Measurements from ENCODE around the gene CRB2. TPM values are rescaled to one million over a fixed set of nuclear protein-coding genes. Genes with fewer than 3 reads are reported as not detected.

The CRB2 gene
- polyA plus RNA-seq, 4 donors, result 0.06 to 0.47 TPM; not detected in 2

GRCh38 chr9:123318202-123318601 lies 37.8 kb upstream of the CRB2 start:
- no peak for FAIRE-seq
- H3K27ac ChIP-seq (ENCODE audit: low read depth in 1 of 3, low read length in 2 of 3), result no peak overlapping the region
- no peak overlapping the region for H3K4me3 ChIP-seq (ENCODE audit: low read depth in 1 of 3, low read length in 3 of 3)
- H3K27me3 ChIP-seq (ENCODE audit: control insufficient read depth in 3 of 3, insufficient read depth in 3 of 3, low read length in 3 of 3), result peaks cover 0 to 5% (median 0%) of the 10 kb centered on the region in 3 donors
- no peak for DNase-seq
- peaks cover 0 to 4% of the 10 kb centered on the region in 2 donors for H3K9me3 ChIP-seq (ENCODE audit: control insufficient read depth in 2 of 2, insufficient read depth in 1 of 2, low read depth in 1 of 2, low read length in 1 of 2)
- H3K4me1 ChIP-seq (ENCODE audit: control insufficient read depth in 3 of 3, insufficient read depth in 2 of 3, low read depth in 1 of 3, low read length in 2 of 3), result no peaks in the 10 kb centered on the region
- 57 to 61% (median 57%) methylated on average over 7 of the region's 7 CpGs for WGBS, 3 donors
- H3K36me3 ChIP-seq (ENCODE audit: control insufficient read depth in 3 of 3, insufficient read depth in 2 of 3, low read depth in 1 of 3, low read length in 3 of 3), result no peaks in the 10 kb centered on the region

GRCh38 chr9:123318961-123319421 lies 37.0 kb upstream of the CRB2 start:
- Histone ChIP-seq H3K27ac (ENCODE audit: low read depth in 1 of 3, low read length in 2 of 3) (no peak overlapping the region), H3K4me1 (ENCODE audit: control insufficient read depth in 3 of 3, insufficient read depth in 2 of 3, low read depth in 1 of 3, low read length in 2 of 3) (no peaks in the 10 kb centered on the region), H3K9me3 (ENCODE audit: control insufficient read depth in 2 of 2, insufficient read depth in 1 of 2, low read depth in 1 of 2, low read length in 1 of 2) (peaks cover 0 to 4% of the 10 kb centered on the region in 2 donors), H3K4me3 (ENCODE audit: low read depth in 1 of 3, low read length in 3 of 3) (no peak overlapping the region), H3K27me3 (ENCODE audit: control insufficient read depth in 3 of 3, insufficient read depth in 3 of 3, low read length in 3 of 3) (peaks cover 0 to 5% (median 0%) of the 10 kb centered on the region in 3 donors), H3K36me3 (ENCODE audit: control insufficient read depth in 3 of 3, insufficient read depth in 2 of 3, low read depth in 1 of 3, low read length in 3 of 3) (no peaks in the 10 kb centered on the region)
- 78 to 93% (median 84%) methylated on average over 7 of the region's 7 CpGs for WGBS, 3 donors
- FAIRE-seq (no peak), DNase-seq (no peak)

- Histone ChIP-seq H3K4me1 (ENCODE audit: control insufficient read depth in 3 of 3, insufficient read depth in 2 of 3, low read depth in 1 of 3, low read length in 2 of 3) (no peaks in the 10 kb centered on the region), H3K9me3 (ENCODE audit: control insufficient read depth in 2 of 2, insufficient read depth in 1 of 2, low read depth in 1 of 2, low read length in 1 of 2) (peaks cover 0 to 4% of the 10 kb centered on the region in 2 donors), H3K36me3 (ENCODE audit: control insufficient read depth in 3 of 3, insufficient read depth in 2 of 3, low read depth in 1 of 3, low read length in 3 of 3) (no peaks in the 10 kb centered on the region), H3K4me3 (ENCODE audit: low read depth in 1 of 3, low read length in 3 of 3) (no peak overlapping the region), H3K27ac (ENCODE audit: low read depth in 1 of 3, low read length in 2 of 3) (no peak overlapping the region), H3K27me3 (ENCODE audit: control insufficient read depth in 3 of 3, insufficient read depth in 3 of 3, low read length in 3 of 3) (peaks cover 0 to 7% (median 0%) of the 10 kb centered on the region in 3 donors)
- WGBS, 3 donors, result 90 to 92% (median 91%) methylated on average over 14 of the region's 14 CpGs
- DNase-seq (no peak), FAIRE-seq (no peak)
Observed at GRCh38 chr9:123319541-123320339, 36.3 kb upstream of the CRB2 start.

GRCh38 chr9:123320814-123321213 lies 35.2 kb upstream of the CRB2 start:
- FAIRE-seq (no peak), DNase-seq (no peak)
- no peaks in the 10 kb centered on the region for H3K4me1 ChIP-seq (ENCODE audit: control insufficient read depth in 3 of 3, insufficient read depth in 2 of 3, low read depth in 1 of 3, low read length in 2 of 3)
- H3K4me3 ChIP-seq (ENCODE audit: low read depth in 1 of 3, low read length in 3 of 3), result no peak overlapping the region
- H3K9me3 ChIP-seq (ENCODE audit: control insufficient read depth in 2 of 2, insufficient read depth in 1 of 2, low read depth in 1 of 2, low read length in 1 of 2), result peaks cover 0 to 4% of the 10 kb centered on the region in 2 donors
- peaks cover 0 to 7% (median 0%) of the 10 kb centered on the region in 3 donors for H3K27me3 ChIP-seq (ENCODE audit: control insufficient read depth in 3 of 3, insufficient read depth in 3 of 3, low read length in 3 of 3)
- 71 to 88% (median 73%) methylated on average over 5 of the region's 5 CpGs for WGBS, 3 donors
- no peaks in the 10 kb centered on the region for H3K36me3 ChIP-seq (ENCODE audit: control insufficient read depth in 3 of 3, insufficient read depth in 2 of 3, low read depth in 1 of 3, low read length in 3 of 3)
- no peak overlapping the region for H3K27ac ChIP-seq (ENCODE audit: low read depth in 1 of 3, low read length in 2 of 3)

GRCh38 chr9:123321616-123322272 lies 34.3 kb upstream of the CRB2 start:
- peaks cover 0 to 4% of the 10 kb centered on the region in 2 donors for H3K9me3 ChIP-seq (ENCODE audit: control insufficient read depth in 2 of 2, insufficient read depth in 1 of 2, low read depth in 1 of 2, low read length in 1 of 2)
- no peaks in the 10 kb centered on the region for H3K36me3 ChIP-seq (ENCODE audit: control insufficient read depth in 3 of 3, insufficient read depth in 2 of 3, low read depth in 1 of 3, low read length in 3 of 3)
- FAIRE-seq, result no peak
- no peak for DNase-seq
- 91 to 94% (median 91%) methylated on average over 7 of the region's 7 CpGs for WGBS, 3 donors
- H3K4me1 ChIP-seq (ENCODE audit: control insufficient read depth in 3 of 3, insufficient read depth in 2 of 3, low read depth in 1 of 3, low read length in 2 of 3), result no peaks in the 10 kb centered on the region
- no peak overlapping the region for H3K27ac ChIP-seq (ENCODE audit: low read depth in 1 of 3, low read length in 2 of 3)
- H3K4me3 ChIP-seq (ENCODE audit: low read depth in 1 of 3, low read length in 3 of 3), result no peak overlapping the region
- H3K27me3 ChIP-seq (ENCODE audit: control insufficient read depth in 3 of 3, insufficient read depth in 3 of 3, low read length in 3 of 3), result peaks cover 0 to 7% (median 0%) of the 10 kb centered on the region in 3 donors

- H3K4me1 ChIP-seq (ENCODE audit: control insufficient read depth in 3 of 3, insufficient read depth in 2 of 3, low read depth in 1 of 3, low read length in 2 of 3), result no peaks in the 10 kb centered on the region
- peaks cover 0 to 4% of the 10 kb centered on the region in 2 donors for H3K9me3 ChIP-seq (ENCODE audit: control insufficient read depth in 2 of 2, insufficient read depth in 1 of 2, low read depth in 1 of 2, low read length in 1 of 2)
- WGBS, 3 donors, result 48 to 71% (median 60%) methylated on average over 11 of the region's 11 CpGs
- no peak overlapping the region for H3K4me3 ChIP-seq (ENCODE audit: low read depth in 1 of 3, low read length in 3 of 3)
- no peaks in the 10 kb centered on the region for H3K36me3 ChIP-seq (ENCODE audit: control insufficient read depth in 3 of 3, insufficient read depth in 2 of 3, low read depth in 1 of 3, low read length in 3 of 3)
- H3K27ac ChIP-seq (ENCODE audit: low read depth in 1 of 3, low read length in 2 of 3), result peak overlapping the region in 2 of 3 donors; percentile 34 to 68
- FAIRE-seq (no peak), DNase-seq (peak in 1 of 2 donors; percentile 39)
- peaks cover 0 to 7% (median 0%) of the 10 kb centered on the region in 3 donors for H3K27me3 ChIP-seq (ENCODE audit: control insufficient read depth in 3 of 3, insufficient read depth in 3 of 3, low read length in 3 of 3)
Observed at GRCh38 chr9:123322273-123323195, 33.5 kb upstream of the CRB2 start.

- Histone ChIP-seq H3K27ac (ENCODE audit: low read depth in 1 of 3, low read length in 2 of 3) (peak overlapping the region in 1 of 3 donors; percentile 68), H3K27me3 (ENCODE audit: control insufficient read depth in 3 of 3, insufficient read depth in 3 of 3, low read length in 3 of 3) (peaks cover 0 to 7% (median 0%) of the 10 kb centered on the region in 3 donors), H3K4me1 (ENCODE audit: control insufficient read depth in 3 of 3, insufficient read depth in 2 of 3, low read depth in 1 of 3, low read length in 2 of 3) (no peaks in the 10 kb centered on the region), H3K9me3 (ENCODE audit: control insufficient read depth in 2 of 2, insufficient read depth in 1 of 2, low read depth in 1 of 2, low read length in 1 of 2) (peaks cover 0 to 4% of the 10 kb centered on the region in 2 donors), H3K36me3 (ENCODE audit: control insufficient read depth in 3 of 3, insufficient read depth in 2 of 3, low read depth in 1 of 3, low read length in 3 of 3) (no peaks in the 10 kb centered on the region), H3K4me3 (ENCODE audit: low read depth in 1 of 3, low read length in 3 of 3) (no peak overlapping the region)
- WGBS, 3 donors, result 77 to 86% (median 83%) methylated on average over 13 of the region's 13 CpGs
- no peak for FAIRE-seq
- no peak for DNase-seq
Observed at GRCh38 chr9:123323196-123324013, 32.6 kb upstream of the CRB2 start.

All from small intestine (tissue), 7 donors.